Measurements from ENCODE around the gene NARS2. TPM values are rescaled to one million over a fixed set of nuclear protein-coding genes. Genes with fewer than 3 reads are reported as not detected.

Gene NARS2
- total RNA-seq, 1 experiment from 2014 or later: 46.7 TPM

GRCh38 chr11:78478536-78478935 is 96.1 kb downstream of the NARS2 start:
- Histone ChIP-seq H3K36me3 (ENCODE audit: insufficient read depth, low read length, poor library complexity, severe bottlenecking) (peaks cover 5% of the 10 kb centered on the region), H3K27me3 (replicated peaks; ENCODE audit: insufficient read depth, low read depth, low read length, poor library complexity) (no peaks in the 10 kb centered on the region), H3K27ac (ENCODE audit: low read depth, low read length, poor library complexity, severe bottlenecking) (no peak overlapping the region), H3K4me3 (ENCODE audit: low read depth, low read length, poor library complexity, severe bottlenecking) (no peak overlapping the region), H3K4me1 (ENCODE audit: insufficient read depth, low read length, poor library complexity, severe bottlenecking) (peaks cover 16% of the 10 kb centered on the region), H3K9me3 (ENCODE audit: low read depth, low read length, poor library complexity, severe bottlenecking) (no peaks in the 10 kb centered on the region)
- ChIA-PET POLR2A (ENCODE audit: low non-redundant PET) (interaction anchor here (0.6 kb wide), 1 partner anchor 290 kb away, joined by 15 read pairs; the partner anchor contains the start of gene KCTD21), CTCF (no interaction called here)
- TF ChIP-seq CTCF (conservative IDR thresholded peaks at IDR 0.05; ENCODE audit: low read depth, low read length) (no peak), EZH2 (IDR thresholded peaks at IDR 0.05; ENCODE audit: borderline replicate concordance, low read depth, low read length, poor library complexity, severe bottlenecking) (no peak)
- intact Hi-C loops (cut with micrococcal nuclease; ENCODE audit: unreplicated experiment): no loop called here
- no TSS peak for BruUV-seq (replicated peaks)
- peak; percentile 35 for DNase-seq (ENCODE audit: low spot score)

- H3K9me3 ChIP-seq (ENCODE audit: low read depth, low read length, poor library complexity, severe bottlenecking): no peaks in the 10 kb centered on the region
- POLR2A ChIA-PET (ENCODE audit: low non-redundant PET): no interaction called here
- DNase-seq (ENCODE audit: low spot score): no peak
- H3K4me3 ChIP-seq (ENCODE audit: low read depth, low read length, poor library complexity, severe bottlenecking): no peak overlapping the region
- intact Hi-C loops (cut with micrococcal nuclease; ENCODE audit: unreplicated experiment): no loop called here
- H3K4me1 ChIP-seq (ENCODE audit: insufficient read depth, low read length, poor library complexity, severe bottlenecking): peaks cover 16% of the 10 kb centered on the region
- H3K36me3 ChIP-seq (ENCODE audit: insufficient read depth, low read length, poor library complexity, severe bottlenecking): peaks cover 5% of the 10 kb centered on the region
- H3K27ac ChIP-seq (ENCODE audit: low read depth, low read length, poor library complexity, severe bottlenecking): no peak overlapping the region
- TF ChIP-seq EZH2 (IDR thresholded peaks at IDR 0.05; ENCODE audit: borderline replicate concordance, low read depth, low read length, poor library complexity, severe bottlenecking) (no peak), CTCF (conservative IDR thresholded peaks at IDR 0.05; ENCODE audit: low read depth, low read length) (no peak)
- BruUV-seq (replicated peaks): no TSS peak
- CTCF ChIA-PET: no interaction called here
- no peaks in the 10 kb centered on the region for H3K27me3 ChIP-seq (replicated peaks; ENCODE audit: insufficient read depth, low read depth, low read length, poor library complexity)
Observed at GRCh38 chr11:78476066-78476465, 98.6 kb downstream of the NARS2 start.

- TF ChIP-seq EZH2 (IDR thresholded peaks at IDR 0.05; ENCODE audit: borderline replicate concordance, low read depth, low read length, poor library complexity, severe bottlenecking): no peak
- TF ChIP-seq CTCF (conservative IDR thresholded peaks at IDR 0.05; ENCODE audit: low read depth, low read length): no peak
- H3K27me3 ChIP-seq (replicated peaks; ENCODE audit: insufficient read depth, low read depth, low read length, poor library complexity): no peaks in the 10 kb centered on the region
- peaks cover 5% of the 10 kb centered on the region for H3K36me3 ChIP-seq (ENCODE audit: insufficient read depth, low read length, poor library complexity, severe bottlenecking)
- H3K9me3 ChIP-seq (ENCODE audit: low read depth, low read length, poor library complexity, severe bottlenecking): no peaks in the 10 kb centered on the region
- ChIA-PET CTCF (no interaction called here), POLR2A (ENCODE audit: low non-redundant PET) (no interaction called here)
- intact Hi-C loops (cut with micrococcal nuclease; ENCODE audit: unreplicated experiment): no loop called here
- BruUV-seq (replicated peaks): no TSS peak
- DNase-seq (ENCODE audit: low spot score): no peak
- no peak overlapping the region for H3K4me3 ChIP-seq (ENCODE audit: low read depth, low read length, poor library complexity, severe bottlenecking)
- H3K27ac ChIP-seq (ENCODE audit: low read depth, low read length, poor library complexity, severe bottlenecking): no peak overlapping the region
- peaks cover 23% of the 10 kb centered on the region for H3K4me1 ChIP-seq (ENCODE audit: insufficient read depth, low read length, poor library complexity, severe bottlenecking)
Observed at GRCh38 chr11:78474451-78474850, 100.2 kb downstream of the NARS2 start.
